Naive thymus-derived CD4-positive, alpha-beta T cell (primary cell): ENCODE results near the gene GXYLT2. TPM values are rescaled to one million over a fixed set of nuclear protein-coding genes. Genes with fewer than 3 reads are reported as not detected.

Experiments used
- ATAC-seq: fragments of 150-1000 bp; cut with Tn5 transposase; 2 replicates; pipeline ENCODE4 v1.10.0; 2021; ENCODE audit warnings: mild to moderate bottlenecking, moderate library complexity
- CTCF ChIA-PET: fragments of 350-600 bp; sonication (Branson Sonifier 250); formaldehyde crosslinking; loops from one replicate; lab custom pipeline; 2021; ENCODE audit warnings: antibody characterized with exemption; lab: Charles Lee
- POLR2A ChIA-PET: fragments of 350-600 bp; sonication (Branson Sonifier 250); formaldehyde crosslinking; loops from one replicate; lab custom pipeline; 2021; ENCODE audit warnings: antibody characterized with exemption, inconsistent platforms; lab: Charles Lee
- DNase-seq, 9 donors: peaks; one replicate each; pipeline versions ENCODE4 v3.0.0 to v3.0.0-alpha.2; 2020 to 2022; ENCODE audit warnings: mixed read lengths in 1 of 9
- H3K27ac ChIP-seq: one replicate; pipeline ENCODE4 v1.7.0; 2013; ENCODE audit warnings: mild to moderate bottlenecking, low read depth, low read length, moderate library complexity
- H3K27me3 ChIP-seq, 2 donors: one replicate each; pipeline ENCODE4 v1.7.0; 2013; ENCODE audit warnings: low read length in 2 of 2, mild to moderate bottlenecking in 2 of 2, moderate library complexity in 2 of 2; ENCODE audit not compliant: control insufficient read depth in 2 of 2, insufficient read depth in 2 of 2
- H3K36me3 ChIP-seq, 3 experiments: 1 replicate in 2 of 3; 2 replicates in 1 of 3; pipeline ENCODE4 v1.7.0; 2013; ENCODE audit warnings: low read length in 3 of 3, mild to moderate bottlenecking in 3 of 3, moderate library complexity in 1 of 3; ENCODE audit not compliant: insufficient read depth in 3 of 3, control insufficient read depth in 2 of 3
- H3K4me1 ChIP-seq, 2 donors: one replicate each; pipeline ENCODE4 v1.7.0; 2013; ENCODE audit warnings: low read length in 2 of 2, mild to moderate bottlenecking in 2 of 2, moderate library complexity in 1 of 2; ENCODE audit not compliant: control insufficient read depth in 2 of 2, insufficient read depth in 2 of 2
- H3K4me3 ChIP-seq: 2 replicates; pipeline ENCODE4 v1.7.0; 2013; ENCODE audit warnings: mild to moderate bottlenecking, low read length
- H3K9me3 ChIP-seq, 3 experiments: 1 replicate in 2 of 3; 2 replicates in 1 of 3; pipeline ENCODE4 v1.7.0; 2013; ENCODE audit warnings: low read length in 3 of 3; ENCODE audit not compliant: control insufficient read depth in 2 of 3
- H3K27ac Mint-ChIP-seq, 9 donors: one replicate each; pipeline ENCODE4 v1.8.0; 2020 to 2022; ENCODE audit warnings: mixed read lengths in 9 of 9, mild to moderate bottlenecking in 8 of 9, moderate library complexity in 5 of 9, inconsistent platforms in 2 of 9
- H3K27me3 Mint-ChIP-seq, 5 donors: one replicate each; pipeline ENCODE4 v1.8.0; 2021 to 2022; ENCODE audit warnings: mixed read lengths in 5 of 5, mild to moderate bottlenecking in 1 of 5
- H3K36me3 Mint-ChIP-seq, 5 donors: one replicate each; pipeline ENCODE4 v1.8.0; 2020 to 2022; ENCODE audit warnings: mixed read lengths in 5 of 5, mild to moderate bottlenecking in 3 of 5, inconsistent platforms in 1 of 5
- H3K4me1 Mint-ChIP-seq, 7 donors: one replicate each; pipeline ENCODE4 v1.8.0; 2020 to 2022; ENCODE audit warnings: mixed read lengths in 7 of 7, mild to moderate bottlenecking in 3 of 7, inconsistent platforms in 1 of 7
- H3K4me3 Mint-ChIP-seq, 10 donors: one replicate each; pipeline ENCODE4 v1.8.0; 2020 to 2022; ENCODE audit warnings: mild to moderate bottlenecking in 10 of 10, mixed read lengths in 10 of 10, moderate library complexity in 6 of 10, inconsistent platforms in 2 of 10
- H3K9me3 Mint-ChIP-seq, 11 donors: one replicate each; pipeline ENCODE4 v1.8.0; 2020 to 2022; ENCODE audit warnings: mixed read lengths in 11 of 11, mild to moderate bottlenecking in 4 of 11, inconsistent platforms in 1 of 11, moderate library complexity in 1 of 11
- intact Hi-C, 2 donors: fragments of 100-400 bp; cut with micrococcal nuclease; formaldehyde crosslinking; loops; one replicate each; pipeline ENCODE4 v1.15.1; 2023
- polyA plus RNA-seq, 2 donors: library from polyadenylated mRNA; unstranded; fragments of 300-500 nt; fragmentation: Illumina TruSeq; gene quantifications; one replicate each; pipeline ENCODE4 v1.2.3, GENCODE V29; 2021
- total RNA-seq, 6 experiments: library from RNA in 5 of 6; stranded (reverse) in 5 of 6; gene quantifications; 1 replicate in 5 of 6; 2 replicates in 1 of 6; pipeline ENCODE4 v1.2.3 and lab custom pipeline; 2021 to 2026

GXYLT2 gene
- total and polyA plus RNA-seq, 7 experiments from 2014 or later: not detected

- H3K27me3 Mint-ChIP-seq: peaks cover 0 to 22% (median 4%) of the 10 kb centered on the region in 5 donors
- H3K9me3 Mint-ChIP-seq: peaks cover 0 to 1% (median 0%) of the 10 kb centered on the region in 11 donors
- no peaks in the 10 kb centered on the region for H3K27me3 ChIP-seq
- no peaks in the 10 kb centered on the region for H3K36me3 Mint-ChIP-seq
- ChIA-PET CTCF (no interaction called here), POLR2A (no interaction called here)
- DNase-seq (no peak), ATAC-seq (no peak)
- H3K9me3 ChIP-seq: no peaks in the 10 kb centered on the region
- H3K4me3 Mint-ChIP-seq: no peak overlapping the region
- H3K36me3 ChIP-seq: no peaks in the 10 kb centered on the region
- no peak overlapping the region for H3K27ac ChIP-seq
- no peak overlapping the region for H3K27ac Mint-ChIP-seq
- no peaks in the 10 kb centered on the region for H3K4me1 ChIP-seq
- intact Hi-C loops: no loop called here
- no peaks in the 10 kb centered on the region for H3K4me1 Mint-ChIP-seq
- no peak overlapping the region for H3K4me3 ChIP-seq
Observed at GRCh38 chr3:72872183-72872582, 15.7 kb upstream of the GXYLT2 start.

DNA sequence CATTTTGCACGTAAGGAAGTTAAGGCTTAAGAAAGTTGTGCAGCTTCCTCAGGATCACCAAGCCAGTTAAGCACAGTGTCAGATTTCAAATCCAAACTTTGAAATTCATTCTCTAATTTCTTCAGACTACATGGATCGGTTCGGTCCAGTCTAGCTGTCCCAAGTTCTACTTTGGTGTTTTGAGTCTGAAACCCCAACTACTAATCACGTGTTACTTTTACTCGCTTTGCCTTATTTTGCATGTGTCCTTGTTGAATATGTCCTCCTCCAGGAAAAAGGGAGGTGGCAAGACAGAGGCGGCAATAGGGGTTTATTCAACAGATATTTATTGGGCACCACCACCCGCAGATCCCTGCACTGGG lies 522 bp upstream of the GXYLT2 start:
- Mint-ChIP-seq H3K9me3 (peaks cover 0 to 19% (median 7%) of the 10 kb centered on the region in 11 donors), H3K4me1 (peaks cover 6 to 25% (median 17%) of the 10 kb centered on the region in 7 donors), H3K4me3 (peak overlapping the region; percentile 71 to 99 (median 82)), H3K36me3 (peaks cover 0 to 4% (median 0%) of the 10 kb centered on the region in 5 donors), H3K27ac (no peak overlapping the region), H3K27me3 (peaks cover 66 to 81% (median 71%) of the 10 kb centered on the region in 5 donors)
- CTCF ChIA-PET: interaction anchor here (0.6 kb wide), 1 partner anchor 232 kb away, joined by 3 read pairs; no protein-coding TSS in a partner anchor
- Histone ChIP-seq H3K27me3 (peaks cover 6 to 7% of the 10 kb centered on the region in 2 donors), H3K4me1 (peaks cover 0 to 8% of the 10 kb centered on the region in 2 donors), H3K36me3 (no peaks in the 10 kb centered on the region), H3K9me3 (no peaks in the 10 kb centered on the region), H3K4me3 (peak overlapping the region; percentile 22), H3K27ac (no peak overlapping the region)
- intact Hi-C loops: no loop called here
- ATAC-seq (no peak), DNase-seq (no peak)
- POLR2A ChIA-PET: no interaction called here

- no peak for ATAC-seq
- H3K4me1 Mint-ChIP-seq: peaks cover 6 to 27% (median 17%) of the 10 kb centered on the region in 7 donors
Observed at GRCh38 chr3:72888546-72889309, 882 bp downstream of the GXYLT2 start.

GRCh38 chr3:72889310-72890165 lies 1.7 kb downstream of the GXYLT2 start:
- Histone ChIP-seq H3K4me3 (no peak overlapping the region), H3K9me3 (no peaks in the 10 kb centered on the region), H3K4me1 (peaks cover 0 to 8% of the 10 kb centered on the region in 2 donors), H3K36me3 (no peaks in the 10 kb centered on the region), H3K27me3 (peaks cover 6 to 7% of the 10 kb centered on the region in 2 donors), H3K27ac (no peak overlapping the region)
- Mint-ChIP-seq H3K4me1 (peaks cover 6 to 27% (median 17%) of the 10 kb centered on the region in 7 donors), H3K4me3 (peak overlapping the region in 8 of 10 donors; percentile 25 to 73 (median 60)), H3K36me3 (no peaks in the 10 kb centered on the region), H3K27me3 (peaks cover 65 to 82% (median 76%) of the 10 kb centered on the region in 5 donors), H3K27ac (no peak overlapping the region), H3K9me3 (peaks cover 0 to 6% (median 0%) of the 10 kb centered on the region in 11 donors)
- DNase-seq (no peak), ATAC-seq (no peak)
- intact Hi-C loops: no loop called here
- ChIA-PET POLR2A (no interaction called here), CTCF (no interaction called here)

More at GRCh38 chr3:72888546-72889309, 882 bp downstream of the GXYLT2 start:
- DNase-seq: peak in 2 of 9 donors; percentile 5 to 8
- no peak overlapping the region for H3K27ac Mint-ChIP-seq
- no peaks in the 10 kb centered on the region for H3K36me3 ChIP-seq
- peaks cover 6 to 7% of the 10 kb centered on the region in 2 donors for H3K27me3 ChIP-seq
- H3K9me3 ChIP-seq: no peaks in the 10 kb centered on the region
- intact Hi-C loops: no loop called here
- no peak overlapping the region for H3K4me3 ChIP-seq
- peaks cover 0 to 4% (median 0%) of the 10 kb centered on the region in 5 donors for H3K36me3 Mint-ChIP-seq
- H3K27me3 Mint-ChIP-seq: peaks cover 72 to 86% (median 75%) of the 10 kb centered on the region in 5 donors
- ChIA-PET CTCF (no interaction called here), POLR2A (no interaction called here)
- H3K9me3 Mint-ChIP-seq: peaks cover 0 to 8% (median 2%) of the 10 kb centered on the region in 11 donors
- peaks cover 0 to 8% of the 10 kb centered on the region in 2 donors for H3K4me1 ChIP-seq
- H3K4me3 Mint-ChIP-seq: peak overlapping the region; percentile 11 to 73 (median 60)
- no peak overlapping the region for H3K27ac ChIP-seq

DNA sequence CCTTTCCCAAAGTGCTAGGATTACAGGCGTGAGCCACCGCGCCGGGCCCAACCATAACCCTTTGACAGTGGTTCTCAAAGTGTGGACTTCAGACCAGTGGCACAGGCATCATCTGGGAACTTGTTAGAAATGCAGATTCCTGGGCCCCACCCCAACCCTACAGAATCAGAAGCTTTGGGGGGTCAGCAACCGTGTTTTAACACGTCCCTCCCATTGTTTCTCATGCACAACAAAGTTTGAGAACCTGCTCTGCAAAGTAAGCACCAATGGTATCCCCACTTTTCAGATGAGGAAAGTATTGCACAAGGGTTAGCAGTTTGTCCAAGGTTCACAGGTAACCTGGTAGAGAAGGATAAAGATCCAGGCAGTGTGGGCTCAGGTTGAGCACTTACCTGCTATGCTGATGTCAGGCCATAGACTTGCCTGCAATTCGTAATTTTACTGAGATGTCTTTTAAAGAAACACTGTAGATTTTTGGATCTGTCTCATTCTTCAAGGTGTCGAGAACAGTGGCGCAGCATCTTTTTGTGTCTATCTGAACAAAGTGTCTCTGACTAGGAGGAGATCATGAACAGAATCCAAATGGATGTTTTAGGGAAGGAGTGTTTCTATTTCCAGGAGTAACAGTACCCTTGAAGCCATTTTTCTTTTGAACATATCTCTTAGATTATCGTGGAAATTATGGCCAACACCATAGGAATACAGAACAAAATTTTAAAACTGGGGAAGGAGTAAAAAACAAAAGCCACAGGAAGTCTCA lies 2.5 kb downstream of the GXYLT2 start:
- peaks cover 0 to 8% of the 10 kb centered on the region in 2 donors for H3K4me1 ChIP-seq
- ChIA-PET POLR2A (no interaction called here), CTCF (no interaction called here)
- intact Hi-C loops: no loop called here
- Mint-ChIP-seq H3K27ac (no peak overlapping the region), H3K27me3 (peaks cover 63 to 79% (median 73%) of the 10 kb centered on the region in 5 donors), H3K4me1 (peaks cover 6 to 27% (median 17%) of the 10 kb centered on the region in 7 donors), H3K36me3 (no peaks in the 10 kb centered on the region), H3K4me3 (no peak overlapping the region), H3K9me3 (peaks cover 0 to 2% (median 0%) of the 10 kb centered on the region in 11 donors)
- no peaks in the 10 kb centered on the region for H3K9me3 ChIP-seq
- ATAC-seq: no peak
- H3K27ac ChIP-seq: no peak overlapping the region
- peaks cover 6 to 7% of the 10 kb centered on the region in 2 donors for H3K27me3 ChIP-seq
- H3K36me3 ChIP-seq: no peaks in the 10 kb centered on the region
- no peak for DNase-seq
- H3K4me3 ChIP-seq: no peak overlapping the region
